ENCODE results near the gene ZNF814.
"Not testable (repeated sequence)": the region's sequence is repeated elsewhere in the genome, so short reads cannot be mapped to it uniquely, and the experiment has no call there.

ZNF814 gene

DNA sequence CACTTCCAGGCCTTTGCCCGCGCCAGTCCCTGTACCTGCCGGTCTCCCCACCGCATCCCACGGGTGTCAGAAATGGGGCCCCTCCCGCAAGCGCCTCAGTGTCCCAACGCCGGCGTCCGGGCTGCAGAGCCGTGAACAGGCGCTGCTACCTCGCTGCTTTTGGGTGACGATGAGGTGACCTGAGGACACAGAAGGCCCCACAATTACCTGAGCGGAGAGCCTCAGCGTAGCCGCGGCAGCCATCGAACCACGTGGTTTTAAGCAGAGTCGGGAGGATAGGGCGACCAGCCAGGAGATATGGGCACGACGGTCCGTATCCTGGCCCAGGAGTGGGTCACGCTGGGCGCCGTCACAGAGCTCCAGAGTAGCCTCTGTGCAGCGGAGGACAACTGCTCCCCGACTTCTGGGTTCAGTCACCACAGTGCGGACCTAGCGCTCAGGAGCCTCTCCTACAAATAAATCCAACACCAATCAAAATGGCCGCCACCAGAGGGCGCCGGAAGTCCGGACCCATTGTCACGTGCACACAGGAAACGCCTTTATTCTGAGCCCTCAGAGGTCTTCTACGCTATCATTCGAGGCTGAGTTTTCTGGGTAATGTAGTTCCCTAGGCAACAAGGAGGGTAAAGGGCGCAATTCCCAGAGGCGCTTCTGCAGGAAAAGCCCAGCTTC lies at the start of gene ZNF814:
TSS of gene ZNF814 (minus strand) at position 478 of the 672 bp plus-strand sequence. CDS start at position 243, 235 bp downstream.
- DNase-seq (ENCODE audit: insufficient read length, low spot score) (peak; percentile 84), FAIRE-seq (no peak)
- TF ChIP-seq CTCF (IDR thresholded peaks at IDR 0.05; ENCODE audit: insufficient read depth, missing control alignments), result no peak

- FAIRE-seq (no peak), DNase-seq (ENCODE audit: insufficient read length, low spot score) (no peak)
- TF ChIP-seq CTCF (IDR thresholded peaks at IDR 0.05; ENCODE audit: insufficient read depth, missing control alignments), result no peak
Observed at GRCh38 chr19:57935731-57936130, 46.9 kb upstream of the ZNF814 start.

DNA sequence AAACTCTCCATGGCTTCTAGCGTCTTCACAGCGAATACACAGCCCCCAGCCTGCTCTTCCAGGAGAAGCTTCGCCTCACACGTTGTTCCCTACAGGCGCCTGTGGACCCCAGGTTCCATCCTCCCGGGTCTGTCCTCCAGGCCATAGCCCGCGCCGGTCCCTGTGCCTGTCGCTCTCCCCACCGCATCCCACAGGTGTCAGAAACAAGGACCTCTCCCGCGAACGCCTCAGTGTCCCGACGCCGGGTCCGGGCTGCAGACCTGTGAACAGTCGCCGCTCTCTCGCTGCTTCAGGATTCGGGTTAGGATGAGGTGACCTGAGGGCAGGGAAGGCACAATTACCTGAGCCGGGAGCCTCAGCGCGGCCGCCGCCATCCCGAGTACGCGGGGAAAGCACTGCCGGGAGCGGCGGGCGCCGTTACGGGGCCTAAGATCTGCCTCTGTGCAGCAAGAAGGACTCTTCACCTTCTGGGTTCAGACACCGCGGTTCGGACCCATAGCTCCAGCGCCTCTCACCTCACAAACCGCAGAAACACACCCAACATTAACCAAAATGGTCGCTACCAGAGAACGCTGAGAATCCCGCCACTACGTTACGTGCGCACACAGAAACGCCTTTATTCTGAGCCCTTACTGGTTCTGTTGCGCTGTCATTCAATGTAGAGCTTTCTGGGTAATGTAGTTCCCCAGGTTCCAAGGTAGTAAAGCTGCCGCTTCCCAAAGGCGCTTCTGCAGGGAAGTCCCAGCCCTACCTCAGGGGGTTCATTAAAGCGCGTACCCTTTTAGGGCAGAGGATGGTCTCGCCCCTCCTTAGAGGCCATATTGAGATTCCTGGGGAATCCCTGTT lies 46.2 kb upstream of the ZNF814 start, which contains the start of gene ZNF418:
TSS of gene ZNF418 (minus strand) at position 583 of the 846 bp plus-strand sequence. CDS start 1,580 bp downstream, outside the sequence.
- FAIRE-seq (peak; percentile 67), DNase-seq (ENCODE audit: insufficient read length, low spot score) (peak; percentile 52)
- TF ChIP-seq CTCF (IDR thresholded peaks at IDR 0.05; ENCODE audit: insufficient read depth, missing control alignments), result no peak

GRCh38 chr19:57927587-57927986 lies 38.8 kb upstream of the ZNF814 start:
- DNase-seq (ENCODE audit: insufficient read length, low spot score) (no peak), FAIRE-seq (no peak)
- TF ChIP-seq CTCF (IDR thresholded peaks at IDR 0.05; ENCODE audit: insufficient read depth, missing control alignments), result no peak

- not testable (repeated sequence) for FAIRE-seq
- DNase-seq (ENCODE audit: insufficient read length, low spot score), result peak; percentile 73
- TF ChIP-seq CTCF (IDR thresholded peaks at IDR 0.05; ENCODE audit: insufficient read depth, missing control alignments), result peak; percentile 27
Observed at GRCh38 chr19:57916168-57916995, 27.5 kb upstream of the ZNF814 start, which contains the start of gene ZNF417. Gene ZNF417, minus strand, starts transcription at chr19:57916592. Its CDS starts 181 bp downstream, at chr19:57916411.

GRCh38 chr19:57914531-57914930 lies 25.7 kb upstream of the ZNF814 start:
- no peak for FAIRE-seq
- no peak for DNase-seq (ENCODE audit: insufficient read length, low spot score)
- no peak for TF ChIP-seq CTCF (IDR thresholded peaks at IDR 0.05; ENCODE audit: insufficient read depth, missing control alignments)
